ENCODE results near the gene SPTBN1.

The SPTBN1 gene

GRCh38 chr2:54704688-54705605 is 248.8 kb downstream of the SPTBN1 start:
- no peaks in the 10 kb centered on the region for H3K4me1 ChIP-seq (ENCODE audit: insufficient read depth, poor library complexity, severe bottlenecking)
- H3K27ac ChIP-seq (ENCODE audit: poor library complexity, severe bottlenecking) = no peak overlapping the region
- ATAC-seq (ENCODE audit: low read depth) (peak; percentile 70), DNase-seq (ENCODE audit: low spot score) (no peak)
- no peaks in the 10 kb centered on the region for H3K27me3 ChIP-seq (ENCODE audit: insufficient read depth, poor library complexity, severe bottlenecking)
- peak; percentile 82 for TF ChIP-seq CTCF (IDR thresholded peaks at IDR 0.05; ENCODE audit: poor library complexity, severe bottlenecking)
- no peaks in the 10 kb centered on the region for H3K36me3 ChIP-seq (ENCODE audit: low read depth)
- H3K4me3 ChIP-seq (ENCODE audit: severe bottlenecking) = no peak overlapping the region
- no peaks in the 10 kb centered on the region for H3K9me3 ChIP-seq (ENCODE audit: severe bottlenecking)

DNA sequence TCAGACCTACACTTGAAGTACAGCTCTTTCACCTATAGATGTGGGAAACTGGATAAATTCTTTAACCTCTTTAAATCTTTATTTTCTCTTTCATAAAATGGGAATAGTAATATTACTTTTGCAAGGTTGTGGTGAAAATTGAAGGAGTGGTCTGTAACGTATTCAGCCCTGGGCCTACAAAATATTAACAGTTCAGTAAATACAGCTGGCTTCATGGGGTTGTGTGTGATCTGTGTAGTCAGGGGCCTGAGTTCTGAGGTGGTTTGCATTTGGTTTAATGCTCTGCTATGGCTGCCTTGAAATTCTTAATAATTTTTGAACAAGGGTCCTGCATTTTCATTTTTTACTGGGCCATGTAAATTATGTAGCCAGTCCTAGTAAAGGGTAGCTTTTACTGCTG is 250.5 kb downstream of the SPTBN1 start:
- Histone ChIP-seq H3K27ac (ENCODE audit: poor library complexity, severe bottlenecking) (no peak overlapping the region), H3K9me3 (ENCODE audit: severe bottlenecking) (no peaks in the 10 kb centered on the region), H3K4me3 (ENCODE audit: severe bottlenecking) (no peak overlapping the region), H3K4me1 (ENCODE audit: insufficient read depth, poor library complexity, severe bottlenecking) (no peaks in the 10 kb centered on the region), H3K36me3 (ENCODE audit: low read depth) (no peaks in the 10 kb centered on the region), H3K27me3 (ENCODE audit: insufficient read depth, poor library complexity, severe bottlenecking) (no peaks in the 10 kb centered on the region)
- ATAC-seq (ENCODE audit: low read depth) (no peak), DNase-seq (ENCODE audit: low spot score) (no peak)
- TF ChIP-seq CTCF (IDR thresholded peaks at IDR 0.05; ENCODE audit: poor library complexity, severe bottlenecking) = no peak

GRCh38 chr2:54708584-54709335 is 252.6 kb downstream of the SPTBN1 start:
- H3K4me1 ChIP-seq (ENCODE audit: insufficient read depth, poor library complexity, severe bottlenecking) = no peaks in the 10 kb centered on the region
- no peak for TF ChIP-seq CTCF (IDR thresholded peaks at IDR 0.05; ENCODE audit: poor library complexity, severe bottlenecking)
- no peak overlapping the region for H3K27ac ChIP-seq (ENCODE audit: poor library complexity, severe bottlenecking)
- no peaks in the 10 kb centered on the region for H3K36me3 ChIP-seq (ENCODE audit: low read depth)
- H3K9me3 ChIP-seq (ENCODE audit: severe bottlenecking) = no peaks in the 10 kb centered on the region
- H3K4me3 ChIP-seq (ENCODE audit: severe bottlenecking) = no peak overlapping the region
- ATAC-seq (ENCODE audit: low read depth) (peak; percentile 43; the same call in 2 of the 3 replicates), DNase-seq (ENCODE audit: low spot score) (no peak)
- H3K27me3 ChIP-seq (ENCODE audit: insufficient read depth, poor library complexity, severe bottlenecking) = no peaks in the 10 kb centered on the region

DNA sequence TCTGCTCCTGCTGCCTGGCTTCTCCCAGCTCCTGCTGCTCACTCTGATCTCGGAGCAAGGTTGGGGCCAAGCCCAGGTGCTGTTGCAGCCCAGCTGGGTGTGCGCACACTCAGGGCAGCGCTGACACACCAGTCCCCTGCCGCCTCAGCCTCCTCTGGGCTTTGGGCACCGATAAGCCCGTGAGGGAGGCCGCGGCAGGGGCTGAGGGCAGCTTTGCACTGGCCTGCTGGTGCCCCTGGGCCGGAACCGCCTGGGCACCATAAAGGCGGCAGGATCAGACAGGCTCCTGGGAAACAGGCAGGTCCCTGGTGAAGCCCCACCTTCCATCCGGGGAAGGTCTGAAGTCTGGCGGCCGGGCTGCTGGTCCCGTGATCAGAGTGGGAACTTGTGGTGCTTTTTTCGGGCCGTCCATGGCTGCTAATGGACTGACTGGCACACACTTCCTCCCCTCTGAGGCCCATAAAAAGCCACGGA is 253.2 kb downstream of the SPTBN1 start:
- H3K27ac ChIP-seq (ENCODE audit: poor library complexity, severe bottlenecking) = no peak overlapping the region
- DNase-seq (ENCODE audit: low spot score) (no peak), ATAC-seq (ENCODE audit: low read depth) (peak; percentile 55)
- H3K27me3 ChIP-seq (ENCODE audit: insufficient read depth, poor library complexity, severe bottlenecking) = no peaks in the 10 kb centered on the region
- no peaks in the 10 kb centered on the region for H3K4me1 ChIP-seq (ENCODE audit: insufficient read depth, poor library complexity, severe bottlenecking)
- TF ChIP-seq CTCF (IDR thresholded peaks at IDR 0.05; ENCODE audit: poor library complexity, severe bottlenecking) = no peak
- H3K4me3 ChIP-seq (ENCODE audit: severe bottlenecking) = no peak overlapping the region
- H3K36me3 ChIP-seq (ENCODE audit: low read depth) = no peaks in the 10 kb centered on the region
- H3K9me3 ChIP-seq (ENCODE audit: severe bottlenecking) = no peaks in the 10 kb centered on the region

All from RWPE2 (cell line).